NT2/D1 (cell line): ENCODE results near the gene HOXB5.

Source experiments
- SUZ12 ChIP-seq: IDR thresholded peaks from 2 replicates; pipeline ENCODE4 v1.6.1; 2011; ENCODE audit not compliant: insufficient read length, insufficient read depth; ENCODE audit errors: extremely low read depth
- YY1 ChIP-seq: IDR thresholded peaks from 2 replicates; pipeline ENCODE4 v1.6.1; 2011; ENCODE audit not compliant: insufficient read length, insufficient read depth
- ZNF274 ChIP-seq: IDR thresholded peaks from 2 replicates; pipeline ENCODE4 v1.6.1; 2011; ENCODE audit warnings: mild to moderate bottlenecking, low read depth, low read length

GRCh38 chr17:48615047-48615962, 21.7 kb upstream of the HOXB5 start, which contains the start of gene HOXB8:
- no peak for TF ChIP-seq ZNF274
- TF ChIP-seq YY1: no peak
- peak; percentile 98 for TF ChIP-seq SUZ12
